Thymus (tissue), 11 donors: Measurements from ENCODE around the gene ABI3BP. TPM values are rescaled to one million over a fixed set of nuclear protein-coding genes. Genes with fewer than 3 reads are reported as not detected.
"Not testable (repeated sequence)": the region's sequence is repeated elsewhere in the genome, so short reads cannot be mapped to it uniquely, and the experiment has no call there.

ENCODE experiments used
- DNase-seq, 9 donors: peaks; one replicate each; pipeline ENCODE4 v3.0.0-alpha.2; 2013; ENCODE audit warnings: low spot score in 9 of 9, low read depth in 6 of 9, missing footprints in 1 of 9
- H3K27ac ChIP-seq, 2 donors: one replicate each; pipeline ENCODE4 v1.5.1; 2013; ENCODE audit warnings: control low read depth in 1 of 2, low read depth in 1 of 2, low read length in 1 of 2, mild to moderate bottlenecking in 1 of 2, moderate library complexity in 1 of 2
- H3K27me3 ChIP-seq, 2 donors: one replicate each; pipeline ENCODE4 v1.5.1; 2013; ENCODE audit warnings: low read length in 1 of 2; ENCODE audit not compliant: control insufficient read depth in 2 of 2, insufficient read depth in 1 of 2
- H3K36me3 ChIP-seq, 2 donors: one replicate each; pipeline ENCODE4 v1.5.1; 2013; ENCODE audit warnings: low read length in 1 of 2, mild to moderate bottlenecking in 1 of 2, moderate library complexity in 1 of 2; ENCODE audit not compliant: control insufficient read depth in 2 of 2, insufficient read depth in 2 of 2
- H3K4me1 ChIP-seq, 2 donors: one replicate each; pipeline ENCODE4 v1.5.1; 2013; ENCODE audit warnings: low read length in 2 of 2; ENCODE audit not compliant: control insufficient read depth in 2 of 2, insufficient read depth in 2 of 2
- H3K4me3 ChIP-seq, 2 donors: one replicate each; pipeline ENCODE4 v1.5.1; 2013; ENCODE audit warnings: low read length in 2 of 2, control low read depth in 1 of 2, mild to moderate bottlenecking in 1 of 2
- H3K9me3 ChIP-seq, 2 donors: one replicate each; pipeline ENCODE4 v1.5.1; 2013; ENCODE audit warnings: low read length in 1 of 2, mild to moderate bottlenecking in 1 of 2; ENCODE audit not compliant: control insufficient read depth in 2 of 2, insufficient read depth in 1 of 2
- WGBS: extraction: QIAGEN DNeasy Blood & Tissue Kit; methylation state at CpG from one replicate; pipeline ENCODE4 v1.1.7; 2013; 5-methylcytosine and 5-hydroxymethylcytosine counted together
- polyA plus RNA-seq: library from polyadenylated mRNA; stranded (reverse); fragments of 200-250 nt; gene quantifications from one replicate; pipeline ENCODE4 v1.2.3, GENCODE V29; 2013
- total RNA-seq: library from RNA; stranded (reverse); fragments of 120-200 nt; gene quantifications from one replicate; pipeline ENCODE4 v1.2.4, GENCODE V29; 2013
- donor health status: healthy.

ABI3BP gene
- total and polyA plus RNA-seq, 2 donors = 0.80 to 5.7 TPM

GRCh38 chr3:101026244-101026643 is 33.0 kb upstream of the ABI3BP start:
- no peaks in the 10 kb centered on the region for H3K36me3 ChIP-seq
- H3K4me1 ChIP-seq = no peaks in the 10 kb centered on the region
- DNase-seq = no peak
- WGBS = 85% methylated on average over 2 of the region's 2 CpGs
- H3K4me3 ChIP-seq = no peak overlapping the region
- H3K27me3 ChIP-seq = no peaks in the 10 kb centered on the region
- no peak overlapping the region for H3K27ac ChIP-seq
- peaks cover 0 to 9% of the 10 kb centered on the region in 2 donors for H3K9me3 ChIP-seq

GRCh38 chr3:101020351-101021015 is 27.3 kb upstream of the ABI3BP start:
- Histone ChIP-seq H3K27me3 (no peaks in the 10 kb centered on the region), H3K4me3 (no peak overlapping the region), H3K27ac (no peak overlapping the region), H3K36me3 (no peaks in the 10 kb centered on the region), H3K9me3 (no peaks in the 10 kb centered on the region), H3K4me1 (no peaks in the 10 kb centered on the region)
- DNase-seq = no peak
- 93% methylated on average over 3 of the region's 3 CpGs for WGBS

- no peaks in the 10 kb centered on the region for H3K27me3 ChIP-seq
- 95% methylated on average over 1 of the region's 1 CpG for WGBS
Measured at GRCh38 chr3:101017017-101017416, 23.8 kb upstream of the ABI3BP start.

GRCh38 chr3:101012312-101012711 is 19.1 kb upstream of the ABI3BP start:
- not testable (repeated sequence) for H3K4me1 ChIP-seq, DNase-seq, H3K36me3 ChIP-seq, H3K4me3 ChIP-seq, H3K9me3 ChIP-seq, H3K27me3 ChIP-seq, H3K27ac ChIP-seq
- WGBS = 97% methylated on average over 9 of the region's 9 CpGs

More at GRCh38 chr3:101017017-101017416, 23.8 kb upstream of the ABI3BP start:
- Histone ChIP-seq H3K9me3 (no peaks in the 10 kb centered on the region), H3K4me1 (no peaks in the 10 kb centered on the region), H3K27ac (no peak overlapping the region), H3K36me3 (no peaks in the 10 kb centered on the region), H3K4me3 (no peak overlapping the region)
- DNase-seq = no peak

- no peak for DNase-seq
- Histone ChIP-seq H3K27me3 (no peaks in the 10 kb centered on the region), H3K4me1 (no peaks in the 10 kb centered on the region), H3K4me3 (no peak overlapping the region), H3K27ac (no peak overlapping the region), H3K9me3 (peaks cover 0 to 9% of the 10 kb centered on the region in 2 donors), H3K36me3 (no peaks in the 10 kb centered on the region)
Measured at GRCh38 chr3:101011136-101011535, 17.9 kb upstream of the ABI3BP start.

GRCh38 chr3:101010296-101010695 is 17.1 kb upstream of the ABI3BP start:
- Histone ChIP-seq H3K4me1 (no peaks in the 10 kb centered on the region), H3K27me3 (no peaks in the 10 kb centered on the region), H3K4me3 (no peak overlapping the region), H3K9me3 (peaks cover 0 to 9% of the 10 kb centered on the region in 2 donors), H3K27ac (no peak overlapping the region), H3K36me3 (no peaks in the 10 kb centered on the region)
- no peak for DNase-seq
- WGBS = 93% methylated on average over 1 of the region's 1 CpG

- no peak overlapping the region for H3K27ac ChIP-seq
- no peak for DNase-seq
- 61% methylated on average over 2 of the region's 2 CpGs for WGBS
- no peaks in the 10 kb centered on the region for H3K36me3 ChIP-seq
- H3K27me3 ChIP-seq = no peaks in the 10 kb centered on the region
- H3K9me3 ChIP-seq = peaks cover 0 to 9% of the 10 kb centered on the region in 2 donors
- no peaks in the 10 kb centered on the region for H3K4me1 ChIP-seq
- no peak overlapping the region for H3K4me3 ChIP-seq
Measured at GRCh38 chr3:101009386-101009785, 16.2 kb upstream of the ABI3BP start.

GRCh38 chr3:100999160-100999559 is 5.9 kb upstream of the ABI3BP start:
- Histone ChIP-seq H3K36me3 (no peaks in the 10 kb centered on the region), H3K4me3 (no peak overlapping the region), H3K27ac (no peak overlapping the region), H3K4me1 (no peaks in the 10 kb centered on the region), H3K27me3 (no peaks in the 10 kb centered on the region), H3K9me3 (no peaks in the 10 kb centered on the region)
- 94% methylated on average over 2 of the region's 2 CpGs for WGBS
- DNase-seq = no peak

- H3K36me3 ChIP-seq = no peaks in the 10 kb centered on the region
- DNase-seq = no peak
- no peaks in the 10 kb centered on the region for H3K4me1 ChIP-seq
- H3K27ac ChIP-seq = no peak overlapping the region
- no peaks in the 10 kb centered on the region for H3K9me3 ChIP-seq
- H3K27me3 ChIP-seq = no peaks in the 10 kb centered on the region
- H3K4me3 ChIP-seq = no peak overlapping the region
- 76% methylated on average over 2 of the region's 2 CpGs for WGBS
Measured at GRCh38 chr3:100994809-100995208, 1.6 kb upstream of the ABI3BP start.
